HepG2 (cell line): Measurements from ENCODE around the gene MAML1. TPM values are rescaled to one million over a fixed set of nuclear protein-coding genes. Genes with fewer than 3 reads are reported as not detected.
A peak's percentile ranks its signal among the peaks of the same experiment; 100 is the strongest.

Experiments used
- ARID5B ChIP-seq: IDR thresholded peaks from 2 replicates; pipeline ENCODE4 v1.4.0; 2020; ENCODE audit warnings: mild to moderate bottlenecking, missing genetic modification reagents
- ATF2 ChIP-seq: sonication (generic); formaldehyde crosslinking; IDR thresholded peaks from 2 replicates; pipeline ENCODE4 v1.4.0; 2020; ENCODE audit warnings: missing genetic modification reagents
- ELF4 ChIP-seq: sonication (generic); formaldehyde crosslinking; IDR thresholded peaks from 2 replicates; pipeline ENCODE4 v1.5.0; 2020; ENCODE audit warnings: missing genetic modification reagents, mild to moderate bottlenecking, moderate library complexity, borderline replicate concordance
- GATA4 ChIP-seq: sonication (generic); IDR thresholded peaks from 2 replicates; pipeline ENCODE4 v1.6.1; 2016; ENCODE audit warnings: antibody characterized with exemption, low read depth, borderline replicate concordance
- GMEB2 ChIP-seq: IDR thresholded peaks from 2 replicates; pipeline ENCODE4 v1.6.1; 2016; ENCODE audit warnings: missing biosample characterization, missing genetic modification reagents, low read depth
- HOXA9 ChIP-seq: sonication (generic); formaldehyde crosslinking; IDR thresholded peaks from 2 replicates; pipeline ENCODE4 v1.8.1; 2022; ENCODE audit warnings: missing genetic modification reagents, mild to moderate bottlenecking, moderate library complexity, borderline replicate concordance
- JUNB ChIP-seq: sonication (generic); formaldehyde crosslinking; IDR thresholded peaks from 2 replicates; pipeline ENCODE4 v1.8.0; 2022; ENCODE audit warnings: missing genetic modification reagents, mild to moderate bottlenecking, borderline replicate concordance
- KDM4B ChIP-seq: sonication (generic); formaldehyde crosslinking; IDR thresholded peaks from 2 replicates; pipeline ENCODE4 v1.4.0; 2020; ENCODE audit warnings: missing genetic modification reagents
- KDM6A ChIP-seq: IDR thresholded peaks from 2 replicates; pipeline ENCODE4 v1.6.1; 2016; ENCODE audit warnings: low read depth
- NR1H2 ChIP-seq: sonication (generic); formaldehyde crosslinking; IDR thresholded peaks from 2 replicates; pipeline ENCODE4 v1.8.1; 2022; ENCODE audit warnings: low read depth, missing genetic modification reagents, borderline replicate concordance
- POGZ ChIP-seq: sonication (generic); formaldehyde crosslinking; IDR thresholded peaks from 2 replicates; pipeline ENCODE4 v1.4.0; 2020; ENCODE audit warnings: mild to moderate bottlenecking, missing genetic modification reagents
- SKI ChIP-seq: fragments of 450-650 bp; IDR thresholded peaks from one replicate; pipeline ENCODE4 v1.6.1; 2018; ENCODE audit warnings: mild to moderate bottlenecking; ENCODE audit not compliant: partially characterized antibody
- TAF15 ChIP-seq: fragments of 200-400 bp; formaldehyde crosslinking; IDR thresholded peaks from one replicate; pipeline ENCODE4 v1.6.1; 2018; ENCODE audit warnings: mild to moderate bottlenecking, low read depth, low read length; ENCODE audit not compliant: poor library complexity, severe bottlenecking
- TCF7L2 ChIP-seq: IDR thresholded peaks from 2 replicates; pipeline ENCODE4 v1.6.1; 2011; ENCODE audit warnings: mild to moderate bottlenecking, low read depth, low read length, moderate library complexity
- ZIK1 ChIP-seq: sonication (generic); formaldehyde crosslinking; IDR thresholded peaks from 2 replicates; pipeline ENCODE4 v1.5.0; 2020; ENCODE audit warnings: mild to moderate bottlenecking, low read depth, missing genetic modification reagents, borderline replicate concordance
- ZNF468 ChIP-seq: sonication (generic); formaldehyde crosslinking; IDR thresholded peaks from 2 replicates; pipeline ENCODE4 v1.8.0; 2022; ENCODE audit warnings: mild to moderate bottlenecking, moderate library complexity, missing genetic modification reagents
- ZNF570 ChIP-seq: sonication (generic); formaldehyde crosslinking; IDR thresholded peaks from 2 replicates; pipeline ENCODE4 v1.4.0; 2020; ENCODE audit warnings: mild to moderate bottlenecking, missing genetic modification reagents, borderline replicate concordance
- ZNF574 ChIP-seq: sonication (generic); formaldehyde crosslinking; IDR thresholded peaks from 2 replicates; pipeline ENCODE4 v1.4.0; 2020; ENCODE audit warnings: missing genetic modification reagents
- ZNF615 ChIP-seq: sonication (generic); formaldehyde crosslinking; IDR thresholded peaks from 2 replicates; pipeline ENCODE4 v1.5.0; 2020; ENCODE audit warnings: mild to moderate bottlenecking, missing genetic modification reagents, borderline replicate concordance
- ZNF713 ChIP-seq: sonication (generic); formaldehyde crosslinking; IDR thresholded peaks from 2 replicates; pipeline ENCODE4 v1.4.0; 2020; ENCODE audit warnings: mild to moderate bottlenecking, missing genetic modification reagents
- polyA plus RNA-seq, 8 experiments: library from polyadenylated mRNA; depleted of rRNA in 3 of 8; stranded (reverse) in 7 of 8; unstranded in 1 of 8; fragments of >200 nt; fragmentation: Illumina TruSeq in 4 of 8; extraction: Trizol in 4 of 8; gene quantifications; 2 replicates each; pipeline versions ENCODE4 v1.2.1 to v1.2.3, GENCODE V29; 2011 to 2016; ENCODE audit warnings: low read depth in 4 of 8, missing spikeins in 1 of 8, mixed read lengths in 1 of 8; ENCODE audit not compliant: insufficient read depth in 1 of 8
- total RNA-seq, 5 experiments: library from RNA; depleted of rRNA; stranded (reverse); fragments of >200 nt; fragmentation: Illumina TruSeq; extraction: Trizol; gene quantifications; 2 replicates each; pipeline ENCODE4 v1.2.3, GENCODE V29; 2016; ENCODE audit warnings: low read depth in 1 of 5

The MAML1 gene
- total and polyA plus RNA-seq, 2 of the 13 experiments (the other 11 are each of a cell fraction or from before 2014, with no cell fraction given): 10.0 to 10.8 TPM

- TF ChIP-seq ARID5B: no peak
- TF ChIP-seq ZNF468 (CRISPR knock-in tag): peak; percentile 89; the same call in 1 of the 2 replicates
- no peak for TF ChIP-seq ZNF615 (CRISPR knock-in tag)
- TF ChIP-seq GMEB2 (CRISPR knock-in tag): no peak
- 0 out of 2 replicates have a peak, but pooled peaks have one; percentile 64 for TF ChIP-seq NR1H2 (CRISPR knock-in tag)
- TF ChIP-seq KDM4B (CRISPR knock-in tag): no peak
- no peak for TF ChIP-seq GATA4
- TF ChIP-seq KDM6A (CRISPR knock-in tag): no peak
- TF ChIP-seq ZNF574: no peak
- peak; percentile 51; the same call in 1 of the 2 replicates for TF ChIP-seq ELF4 (CRISPR knock-in tag)
- no peak for TF ChIP-seq ZNF713 (CRISPR knock-in tag)
- no peak for TF ChIP-seq JUNB
- no peak for TF ChIP-seq ATF2
- TF ChIP-seq SKI: no peak
- TF ChIP-seq ZNF570: no peak
- peak; percentile 62; the same call in 1 of the 2 replicates for TF ChIP-seq ZIK1 (CRISPR knock-in tag)
- no peak for TF ChIP-seq POGZ
- TF ChIP-seq TAF15: no peak
- peak; percentile 69; the same call in 1 of the 2 replicates for TF ChIP-seq HOXA9 (CRISPR knock-in tag)
- no peak for TF ChIP-seq TCF7L2
These were observed 33.5 kb upstream of the MAML1 start, which contains the start of gene CANX (continued) for GRCh38 chr5:179698935-179699615.
